ENCODE measurements around the gene NMD3. TPM values are rescaled to one million over a fixed set of nuclear protein-coding genes. Genes with fewer than 3 reads are reported as not detected.

Gene NMD3
- total RNA-seq, 3 donors from 2014 or later (not counting 1 experiment from before 2014, with no cell fraction given), result 40.7 to 51.1 (median 43.6) TPM

- no peak for ATAC-seq
Measured at GRCh38 chr3:161267646-161268045, 46.5 kb downstream of the NMD3 start.

GRCh38 chr3:161268601-161269000 is 47.5 kb downstream of the NMD3 start:
- no peak for DNase-seq
- 100% methylated on average over 2 of the region's 3 CpGs for WGBS (ENCODE audit: insufficient coverage)
- no peaks in the 10 kb centered on the region for H3K9me3 ChIP-seq (ENCODE audit: control insufficient read depth, insufficient read depth, low read length)
- Mint-ChIP-seq H3K27me3 (ENCODE audit: low read depth in 2 of 2) (no peaks in the 10 kb centered on the region), H3K4me1 (peaks cover 0 to 2% of the 10 kb centered on the region in 2 donors), H3K4me3 (no peak overlapping the region), H3K9me3 (no peaks in the 10 kb centered on the region), H3K36me3 (peaks cover 7% of the 10 kb centered on the region), H3K27ac (no peak overlapping the region)
- no peak for TF ChIP-seq CTCF (IDR thresholded peaks at IDR 0.05)
- no peak overlapping the region for H3K27ac ChIP-seq (ENCODE audit: low read length)
- no peaks in the 10 kb centered on the region for H3K36me3 ChIP-seq (ENCODE audit: control insufficient read depth, insufficient read depth, low read length)
- ATAC-seq, result no peak
- H3K4me3 ChIP-seq (ENCODE audit: low read length), result no peak overlapping the region
- H3K27me3 ChIP-seq (ENCODE audit: control insufficient read depth, insufficient read depth, low read length), result no peaks in the 10 kb centered on the region
- peaks cover 2% of the 10 kb centered on the region for H3K4me1 ChIP-seq (ENCODE audit: control insufficient read depth, insufficient read depth, low read length)
- intact Hi-C loops (cut with micrococcal nuclease), result no loop called here

More at GRCh38 chr3:161267646-161268045, 46.5 kb downstream of the NMD3 start:
- Mint-ChIP-seq H3K4me1 (peaks cover 4 to 9% of the 10 kb centered on the region in 2 donors), H3K9me3 (no peaks in the 10 kb centered on the region), H3K27ac (no peak overlapping the region), H3K4me3 (no peak overlapping the region), H3K27me3 (ENCODE audit: low read depth in 2 of 2) (no peaks in the 10 kb centered on the region), H3K36me3 (peaks cover 7% of the 10 kb centered on the region)
- no peak overlapping the region for H3K27ac ChIP-seq (ENCODE audit: low read length)
- DNase-seq, result no peak
- TF ChIP-seq CTCF (IDR thresholded peaks at IDR 0.05), result no peak
- intact Hi-C loops (cut with micrococcal nuclease), result no loop called here
- no peaks in the 10 kb centered on the region for H3K9me3 ChIP-seq (ENCODE audit: control insufficient read depth, insufficient read depth, low read length)
- 85% methylated on average over 2 of the region's 3 CpGs for WGBS (ENCODE audit: insufficient coverage)
- peaks cover 2% of the 10 kb centered on the region for H3K4me1 ChIP-seq (ENCODE audit: control insufficient read depth, insufficient read depth, low read length)
- no peaks in the 10 kb centered on the region for H3K36me3 ChIP-seq (ENCODE audit: control insufficient read depth, insufficient read depth, low read length)
- no peaks in the 10 kb centered on the region for H3K27me3 ChIP-seq (ENCODE audit: control insufficient read depth, insufficient read depth, low read length)
- H3K4me3 ChIP-seq (ENCODE audit: low read length), result no peak overlapping the region

- peaks cover 7% of the 10 kb centered on the region for H3K4me1 ChIP-seq (ENCODE audit: control insufficient read depth, insufficient read depth, low read length)
- Mint-ChIP-seq H3K9me3 (no peaks in the 10 kb centered on the region), H3K4me1 (no peaks in the 10 kb centered on the region), H3K27ac (no peak overlapping the region), H3K4me3 (no peak overlapping the region), H3K36me3 (peaks cover 7% of the 10 kb centered on the region), H3K27me3 (ENCODE audit: low read depth in 2 of 2) (no peaks in the 10 kb centered on the region)
- DNase-seq (no peak), ATAC-seq (no peak)
- intact Hi-C loops (cut with micrococcal nuclease), result loop anchor here (5.0 kb wide), 1 partner anchor 584 kb away; no protein-coding TSS in a partner anchor
- WGBS (ENCODE audit: insufficient coverage), result 92% methylated on average over 4 of the region's 4 CpGs
- no peak for TF ChIP-seq CTCF (IDR thresholded peaks at IDR 0.05)
- no peaks in the 10 kb centered on the region for H3K27me3 ChIP-seq (ENCODE audit: control insufficient read depth, insufficient read depth, low read length)
- no peaks in the 10 kb centered on the region for H3K36me3 ChIP-seq (ENCODE audit: control insufficient read depth, insufficient read depth, low read length)
- no peak overlapping the region for H3K4me3 ChIP-seq (ENCODE audit: low read length)
- no peak overlapping the region for H3K27ac ChIP-seq (ENCODE audit: low read length)
- H3K9me3 ChIP-seq (ENCODE audit: control insufficient read depth, insufficient read depth, low read length), result no peaks in the 10 kb centered on the region
Measured at GRCh38 chr3:161270991-161271390, 49.9 kb downstream of the NMD3 start.

GRCh38 chr3:161271646-161272045 is 50.5 kb downstream of the NMD3 start:
- intact Hi-C loops (cut with micrococcal nuclease), result loop anchor here (5.0 kb wide), 1 partner anchor 584 kb away; no protein-coding TSS in a partner anchor
- Histone ChIP-seq H3K9me3 (ENCODE audit: control insufficient read depth, insufficient read depth, low read length) (no peaks in the 10 kb centered on the region), H3K27ac (ENCODE audit: low read length) (no peak overlapping the region), H3K27me3 (ENCODE audit: control insufficient read depth, insufficient read depth, low read length) (no peaks in the 10 kb centered on the region), H3K4me1 (ENCODE audit: control insufficient read depth, insufficient read depth, low read length) (peaks cover 7% of the 10 kb centered on the region), H3K36me3 (ENCODE audit: control insufficient read depth, insufficient read depth, low read length) (no peaks in the 10 kb centered on the region), H3K4me3 (ENCODE audit: low read length) (no peak overlapping the region)
- ATAC-seq (no peak), DNase-seq (no peak)
- Mint-ChIP-seq H3K36me3 (peaks cover 10% of the 10 kb centered on the region), H3K4me3 (no peak overlapping the region), H3K27ac (no peak overlapping the region), H3K9me3 (no peaks in the 10 kb centered on the region), H3K4me1 (no peaks in the 10 kb centered on the region), H3K27me3 (ENCODE audit: low read depth in 2 of 2) (no peaks in the 10 kb centered on the region)
- 49% methylated on average over 2 of the region's 2 CpGs for WGBS (ENCODE audit: insufficient coverage)
- TF ChIP-seq CTCF (IDR thresholded peaks at IDR 0.05), result no peak

Measured in natural killer cell (primary cell).